Kidney (tissue), 14 donors: ENCODE measurements around the gene FAM83G. TPM values are rescaled to one million over a fixed set of nuclear protein-coding genes. Genes with fewer than 3 reads are reported as not detected.

ENCODE experiments used
- DNase-seq, 5 donors: peaks; one replicate each; pipeline ENCODE4 v3.0.0-alpha.2; 2013 to 2020
- FAIRE-seq: peaks from 2 replicates; lab custom pipeline; 2012; peaks lifted over from hg19 to GRCh38; lab: Jason Lieb, UNC
- H3K27ac ChIP-seq, 2 donors: one replicate each; pipeline ENCODE4 v1.7.0; 2013; ENCODE audit warnings: low read depth in 2 of 2, low read length in 2 of 2, inconsistent platforms in 1 of 2
- H3K27me3 ChIP-seq: one replicate; pipeline ENCODE4 v1.7.1; 2013; ENCODE audit warnings: low read length, inconsistent platforms; ENCODE audit not compliant: control insufficient read depth, insufficient read depth
- H3K36me3 ChIP-seq, 3 donors: one replicate each; pipeline versions ENCODE4 v1.7.0 to v1.7.1; 2013; ENCODE audit warnings: low read length in 3 of 3, control low read depth in 1 of 3, inconsistent platforms in 1 of 3; ENCODE audit not compliant: insufficient read depth in 3 of 3, control insufficient read depth in 2 of 3
- H3K4me1 ChIP-seq, 3 donors: one replicate each; pipeline versions ENCODE4 v1.7.0 to v1.7.1; 2013; ENCODE audit warnings: low read length in 3 of 3, inconsistent platforms in 1 of 3, low read depth in 1 of 3; ENCODE audit not compliant: control insufficient read depth in 2 of 3, insufficient read depth in 2 of 3
- H3K4me3 ChIP-seq, 3 donors: one replicate each; pipeline versions ENCODE4 v1.7.0 to v1.8.1; 2013; ENCODE audit warnings: low read length in 3 of 3, control low read depth in 1 of 3, inconsistent platforms in 1 of 3
- H3K9ac ChIP-seq, 3 donors: one replicate each; pipeline versions ENCODE4 v1.7.0 to v1.7.1; 2013; ENCODE audit warnings: low read length in 3 of 3, control low read depth in 1 of 3, inconsistent platforms in 1 of 3
- H3K9me3 ChIP-seq, 3 donors: one replicate each; pipeline versions ENCODE4 v1.7.0 to v1.7.1; 2013; ENCODE audit warnings: low read length in 3 of 3, control low read depth in 1 of 3, inconsistent platforms in 1 of 3; ENCODE audit not compliant: control insufficient read depth in 2 of 3, insufficient read depth in 1 of 3
- intact Hi-C: fragments of 100-400 bp; cut with DNase I; formaldehyde crosslinking; loops from one replicate; pipeline ENCODE4 v1.11.1; 2022
- polyA plus RNA-seq: library from polyadenylated mRNA; stranded (reverse); fragments of 350-450 nt; fragmentation: Illumina TruSeq; extraction: RNeasy Lipid Tissue Mini Kit (QIAGEN cat#74804); gene quantifications from one replicate; pipeline ENCODE4 v1.2.3, GENCODE V29; 2014; ENCODE audit warnings: low read depth, low replicate concordance; ENCODE audit not compliant: insufficient read depth
- total RNA-seq: library from RNA; stranded (reverse); fragmentation: NEBNext Ultra II Directional; extraction: Animal tissue kit (Norgen Biotek cat#: 25700); gene quantifications from one replicate; pipeline ENCODE4 v1.2.1, GENCODE V29; 2021
- TF ChIP-seq, protein P1 (sequence below): IDR thresholded peaks from 3 replicates; pipeline ENCODE4 v1.5.1; 2012; ENCODE audit warnings: mild to moderate bottlenecking, moderate library complexity, borderline replicate concordance; ENCODE audit not compliant: insufficient read depth; ENCODE audit errors: extremely low read depth
- donor health status: control.
- donor health status: control.
- donor health status: control.
- donor health status: control.
- donor health status: control.
- donor health status: DM: yes; HTN: yes; CAD: no.
- donor health status: Normal renal cell carcinoma (clear cell type).

The FAM83G gene
- total and polyA plus RNA-seq, 2 donors from 2014 or later: 4.9 to 8.0 TPM

GRCh38 chr17:18985475-18985874 is 19.1 kb downstream of the FAM83G start:
- Histone ChIP-seq H3K9ac (no peak overlapping the region), H3K4me1 (peaks cover 0 to 5% (median 4%) of the 10 kb centered on the region in 3 donors), H3K27ac (no peak overlapping the region), H3K27me3 (no peaks in the 10 kb centered on the region), H3K4me3 (no peak overlapping the region), H3K36me3 (no peaks in the 10 kb centered on the region), H3K9me3 (no peaks in the 10 kb centered on the region)
- intact Hi-C loops: no loop called here
- TF ChIP-seq, protein P1, sequence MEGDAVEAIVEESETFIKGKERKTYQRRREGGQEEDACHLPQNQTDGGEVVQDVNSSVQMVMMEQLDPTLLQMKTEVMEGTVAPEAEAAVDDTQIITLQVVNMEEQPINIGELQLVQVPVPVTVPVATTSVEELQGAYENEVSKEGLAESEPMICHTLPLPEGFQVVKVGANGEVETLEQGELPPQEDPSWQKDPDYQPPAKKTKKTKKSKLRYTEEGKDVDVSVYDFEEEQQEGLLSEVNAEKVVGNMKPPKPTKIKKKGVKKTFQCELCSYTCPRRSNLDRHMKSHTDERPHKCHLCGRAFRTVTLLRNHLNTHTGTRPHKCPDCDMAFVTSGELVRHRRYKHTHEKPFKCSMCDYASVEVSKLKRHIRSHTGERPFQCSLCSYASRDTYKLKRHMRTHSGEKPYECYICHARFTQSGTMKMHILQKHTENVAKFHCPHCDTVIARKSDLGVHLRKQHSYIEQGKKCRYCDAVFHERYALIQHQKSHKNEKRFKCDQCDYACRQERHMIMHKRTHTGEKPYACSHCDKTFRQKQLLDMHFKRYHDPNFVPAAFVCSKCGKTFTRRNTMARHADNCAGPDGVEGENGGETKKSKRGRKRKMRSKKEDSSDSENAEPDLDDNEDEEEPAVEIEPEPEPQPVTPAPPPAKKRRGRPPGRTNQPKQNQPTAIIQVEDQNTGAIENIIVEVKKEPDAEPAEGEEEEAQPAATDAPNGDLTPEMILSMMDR: no peak
- FAIRE-seq (no peak), DNase-seq (no peak)

DNA sequence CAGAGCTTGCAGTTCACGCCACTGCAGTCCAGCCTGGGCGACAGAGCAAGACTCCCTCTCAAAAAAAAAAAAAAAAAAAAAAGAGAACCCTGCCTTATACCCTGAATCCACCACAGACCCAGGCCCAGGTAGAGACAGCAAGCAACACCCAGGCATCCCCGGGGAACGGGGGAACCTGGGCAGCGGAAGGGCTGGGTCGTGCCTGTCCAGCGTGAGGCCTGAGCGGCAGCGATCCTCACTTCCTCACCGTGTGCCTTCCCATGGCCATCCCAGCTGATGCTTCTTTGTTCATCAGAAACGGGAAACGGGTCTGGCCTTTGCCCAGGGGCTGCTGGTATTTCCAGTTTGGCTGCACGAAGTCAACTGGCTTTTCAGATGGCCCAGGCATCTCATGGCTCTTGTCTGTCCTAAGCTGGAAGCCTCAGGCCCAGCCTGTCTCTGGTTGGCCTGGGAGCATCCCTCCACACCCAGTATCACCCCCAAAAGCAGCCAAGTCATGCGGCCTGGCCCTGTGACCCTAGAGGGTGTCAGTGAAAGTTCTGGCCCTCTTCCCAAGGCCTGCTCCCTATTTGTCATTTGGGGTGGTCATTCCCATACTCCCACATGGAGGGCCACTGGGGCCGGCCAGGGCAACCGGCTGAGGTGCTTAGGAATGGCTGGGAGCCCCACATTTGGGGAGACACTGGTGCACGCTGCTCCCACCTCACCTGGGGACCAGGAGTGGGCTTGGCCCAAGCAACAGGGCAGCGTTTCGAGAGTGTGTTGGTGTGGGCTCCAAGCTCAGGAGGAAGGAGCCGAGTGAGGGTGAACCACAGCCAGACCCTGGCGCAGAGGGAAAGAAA is 20.1 kb downstream of the FAM83G start:
- H3K4me3 ChIP-seq: no peak overlapping the region
- no peaks in the 10 kb centered on the region for H3K9me3 ChIP-seq
- DNase-seq: no peak
- H3K9ac ChIP-seq: no peak overlapping the region
- intact Hi-C loops: no loop called here
- no peaks in the 10 kb centered on the region for H3K27me3 ChIP-seq
- no peaks in the 10 kb centered on the region for H3K36me3 ChIP-seq
- TF ChIP-seq, protein P1: no peak
- no peak overlapping the region for H3K27ac ChIP-seq
- FAIRE-seq: no peak
- H3K4me1 ChIP-seq: peaks cover 0 to 9% (median 9%) of the 10 kb centered on the region in 3 donors

DNA sequence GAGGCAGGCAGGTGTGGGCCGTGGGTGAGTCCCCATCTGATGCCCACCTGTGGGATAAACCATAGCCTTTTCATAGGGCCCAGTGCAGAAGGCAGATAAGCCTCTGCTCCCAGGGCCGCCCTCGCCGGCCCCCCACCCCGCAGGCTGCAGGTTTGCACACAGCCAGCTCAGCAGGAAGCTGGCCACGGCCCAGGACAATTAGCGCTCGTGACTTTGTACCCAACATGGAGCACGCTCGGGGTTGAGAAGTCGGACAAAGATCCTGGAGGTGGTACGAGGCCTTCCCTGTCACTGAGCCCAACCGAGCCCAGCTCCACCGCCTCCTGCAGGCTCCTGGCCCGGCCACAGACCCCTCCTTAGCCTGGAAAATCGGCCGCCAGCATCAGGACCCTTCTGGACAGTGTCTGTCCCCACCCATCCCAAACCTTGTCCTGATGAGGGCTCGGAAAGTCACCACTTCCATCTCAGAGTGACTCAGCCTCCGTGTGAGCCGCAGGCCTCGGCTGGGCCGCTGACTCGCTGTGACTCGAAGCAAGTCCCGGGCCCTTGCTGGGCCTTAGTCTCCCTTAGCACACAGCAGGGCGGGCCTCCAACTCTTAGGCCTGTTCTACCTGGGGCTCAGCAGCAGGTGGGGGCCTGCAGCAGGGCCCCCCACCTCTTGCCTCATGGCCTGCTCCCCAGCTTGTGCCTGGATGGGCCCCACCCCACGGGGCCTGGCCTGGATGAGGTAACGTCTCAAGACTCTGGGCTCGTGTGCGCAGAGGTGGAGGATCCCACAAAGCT is 22.7 kb downstream of the FAM83G start:
- Histone ChIP-seq H3K9ac (peak overlapping the region in 1 of 3 donors; percentile 26), H3K9me3 (no peaks in the 10 kb centered on the region), H3K36me3 (no peaks in the 10 kb centered on the region), H3K27ac (peak overlapping the region; percentile 54 to 76), H3K4me1 (peaks cover 0 to 11% (median 8%) of the 10 kb centered on the region in 3 donors), H3K27me3 (no peaks in the 10 kb centered on the region), H3K4me3 (no peak overlapping the region)
- TF ChIP-seq, protein P1: no peak
- no peak for FAIRE-seq
- DNase-seq: peak in 3 of 5 donors; percentile 36 to 65 (median 43)
- intact Hi-C loops: no loop called here
